Stimulated activated naive CD4-positive, alpha-beta T cell treated with Interleukin-2 at 50 U/mL for 16 hours (primary cell): ENCODE results near the gene RHBG.
"Not testable (repeated sequence)": the region's sequence is repeated elsewhere in the genome, so short reads cannot be mapped to it uniquely, and the experiment has no call there.

ENCODE experiments used
- DNase-seq: peaks from one replicate; lab custom pipeline; 2025; lab: John Stamatoyannopoulos, UW

Gene RHBG

GRCh38 chr1:156368889-156369684 lies at the start of gene RHBG:
Gene RHBG, plus strand, starts transcription at chr1:156369211. Its CDS starts 39 bp downstream, at chr1:156369250.
- no peak for DNase-seq

DNA sequence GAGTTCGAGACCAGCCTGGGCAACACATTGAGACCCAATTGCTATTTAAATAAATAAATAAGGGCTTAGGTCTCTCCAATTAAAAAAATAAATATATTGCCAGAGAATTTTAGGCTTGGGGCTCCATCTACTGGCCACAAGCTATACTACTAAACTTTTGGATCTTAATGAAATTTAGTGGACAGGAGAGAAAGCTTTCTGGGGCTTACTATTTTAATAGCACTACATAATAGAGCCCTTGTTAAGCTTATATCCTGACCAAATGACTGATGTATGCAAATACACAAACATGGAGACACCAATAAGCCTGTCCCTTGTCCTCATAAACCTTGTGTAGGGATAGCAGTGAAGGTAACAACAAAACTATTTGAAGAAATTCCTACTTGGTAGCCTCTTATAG lies 49.3 kb upstream of the RHBG start:
- DNase-seq = no peak

DNA sequence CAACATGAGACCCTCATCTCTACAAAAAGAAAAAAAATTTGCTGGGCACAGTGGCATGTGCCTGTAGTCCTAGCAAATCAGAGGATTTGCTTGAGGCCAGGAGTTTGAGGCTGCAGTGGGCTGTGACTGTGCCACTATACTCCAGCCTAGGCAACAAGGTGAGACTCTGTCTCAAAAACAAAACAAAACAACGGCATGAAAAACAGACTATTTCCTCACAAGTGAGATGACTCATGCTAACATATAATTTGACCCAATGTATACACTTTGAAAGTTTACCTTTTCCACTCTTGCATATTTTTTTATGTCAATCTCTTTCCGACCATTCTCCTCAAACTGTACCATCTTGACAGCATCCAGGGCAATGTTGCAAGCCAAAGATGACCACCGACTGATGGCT lies 48.5 kb upstream of the RHBG start:
- DNase-seq = no peak

DNA sequence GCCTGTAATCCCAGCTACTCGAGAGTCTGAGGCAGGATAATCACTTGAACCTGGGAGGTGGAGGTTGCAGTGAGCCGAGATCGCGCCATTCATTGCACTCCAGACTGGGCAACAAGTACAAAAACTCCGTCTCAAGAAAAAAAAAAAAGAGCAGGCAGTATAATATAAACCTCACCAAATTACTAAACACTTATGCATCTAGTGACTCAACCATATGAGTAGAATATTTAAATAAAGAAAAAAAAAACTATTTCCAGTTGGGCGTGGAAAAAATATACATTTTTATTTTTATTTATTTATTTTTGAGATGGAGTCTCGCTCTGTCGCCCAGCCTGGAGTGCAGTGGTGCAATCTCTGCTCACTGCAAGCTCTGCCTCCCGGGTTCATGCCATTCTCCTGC lies 45.8 kb upstream of the RHBG start:
- DNase-seq = not testable (repeated sequence)

- no peak for DNase-seq
Observed at GRCh38 chr1:156336242-156336641, 32.8 kb upstream of the RHBG start.

DNA sequence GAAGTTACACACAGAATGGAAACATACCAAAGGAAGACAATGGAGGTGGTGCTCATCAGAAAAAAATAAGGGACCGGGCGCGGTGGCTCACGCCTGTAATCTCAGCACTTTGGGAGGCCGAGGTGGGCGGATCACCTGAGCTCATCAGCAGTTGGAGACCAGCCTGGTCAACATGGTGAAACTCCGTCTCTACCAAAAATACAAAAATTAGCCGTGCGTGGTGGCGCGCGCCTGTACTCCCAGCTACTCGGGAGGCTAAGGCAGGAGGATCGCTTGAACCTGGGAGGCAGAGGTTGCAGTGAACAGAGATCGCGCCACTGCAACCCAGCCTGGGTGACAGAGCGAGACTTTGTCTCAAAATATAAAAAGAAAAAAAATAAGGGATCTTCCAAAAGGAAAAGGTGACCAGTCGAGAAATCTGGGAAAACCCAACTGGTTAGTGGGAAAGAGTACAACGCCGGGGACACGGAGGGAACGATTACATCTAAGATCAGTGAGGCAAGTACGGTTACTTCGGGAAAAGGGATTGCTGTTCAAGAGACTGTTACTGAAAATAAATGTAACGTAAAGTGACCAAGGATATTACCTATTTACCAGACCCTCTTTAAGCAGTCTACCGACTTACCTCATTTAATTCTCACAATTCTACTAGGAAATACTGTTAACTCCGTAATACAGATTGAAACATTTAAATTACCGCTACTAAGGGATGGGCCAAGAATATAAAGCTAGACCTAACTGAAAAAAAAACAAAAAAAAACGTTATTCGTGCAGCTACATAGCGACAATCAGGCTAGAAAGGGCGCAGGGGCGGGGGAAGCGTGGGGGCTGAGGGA lies 31.7 kb upstream of the RHBG start:
- DNase-seq = no peak

DNA sequence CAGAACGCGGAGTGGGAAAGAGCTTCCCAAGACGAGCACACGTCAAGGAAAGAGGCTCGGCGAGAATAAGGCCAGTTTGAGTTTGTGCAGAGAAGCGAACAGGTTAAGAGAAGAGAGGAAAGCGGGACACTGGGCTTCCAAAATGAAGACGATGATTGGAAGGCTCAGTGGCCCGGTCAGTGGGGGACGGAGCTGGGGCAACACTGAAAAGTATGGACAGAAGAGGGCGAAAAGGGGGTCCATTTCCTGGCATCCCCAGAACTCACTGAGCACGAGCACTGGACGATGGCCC lies 31.2 kb upstream of the RHBG start:
- peak; percentile 38 for DNase-seq

GRCh38 chr1:156338180-156338976 lies 30.6 kb upstream of the RHBG start, which contains the start of the genes CCT3 and TSACC:
Gene CCT3, minus strand, starts transcription at chr1:156338292. Its CDS starts 108 bp downstream, at chr1:156338184.
Gene TSACC, plus strand, starts transcription at chr1:156338526. Its CDS starts 1,232 bp downstream, at chr1:156339758.
- DNase-seq = peak; percentile 98

DNA sequence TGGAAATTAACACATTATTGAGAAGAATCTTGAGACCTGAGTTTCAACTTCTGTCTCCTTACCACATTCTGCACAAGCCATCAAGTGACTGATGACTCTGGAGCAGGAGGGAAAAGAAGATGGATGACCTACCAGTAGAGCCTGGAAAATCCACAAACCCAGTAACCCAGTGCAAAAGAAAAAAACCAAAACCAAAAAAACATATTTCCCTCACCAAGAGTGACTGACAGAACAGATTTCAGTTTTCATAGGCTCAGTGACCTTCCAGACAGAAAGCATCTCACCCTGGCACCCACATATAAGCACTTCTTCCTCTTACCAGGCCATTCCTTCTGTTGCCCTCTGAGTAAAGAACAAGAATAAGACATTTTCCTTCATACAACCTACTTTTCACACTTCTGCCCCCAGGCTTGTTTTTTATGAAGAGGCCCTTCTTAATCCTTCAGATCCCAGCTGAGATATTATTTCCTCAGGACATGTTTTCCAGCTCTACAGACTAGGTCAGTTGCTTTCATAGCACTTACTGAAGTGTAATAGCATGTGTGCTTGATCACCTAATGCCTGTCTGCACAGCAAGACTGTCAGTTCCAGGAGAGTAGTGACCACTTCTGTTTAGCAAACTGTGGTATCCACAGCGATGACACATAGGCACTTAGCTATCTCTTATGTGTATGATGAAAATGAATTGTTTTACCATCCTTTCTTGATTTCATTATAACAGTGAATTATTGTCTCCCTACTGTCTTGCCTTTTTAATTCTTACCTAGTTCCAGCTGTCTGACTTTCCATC lies 26.6 kb upstream of the RHBG start:
- DNase-seq = no peak

GRCh38 chr1:156344409-156344808 lies 24.6 kb upstream of the RHBG start:
- no peak for DNase-seq

DNA sequence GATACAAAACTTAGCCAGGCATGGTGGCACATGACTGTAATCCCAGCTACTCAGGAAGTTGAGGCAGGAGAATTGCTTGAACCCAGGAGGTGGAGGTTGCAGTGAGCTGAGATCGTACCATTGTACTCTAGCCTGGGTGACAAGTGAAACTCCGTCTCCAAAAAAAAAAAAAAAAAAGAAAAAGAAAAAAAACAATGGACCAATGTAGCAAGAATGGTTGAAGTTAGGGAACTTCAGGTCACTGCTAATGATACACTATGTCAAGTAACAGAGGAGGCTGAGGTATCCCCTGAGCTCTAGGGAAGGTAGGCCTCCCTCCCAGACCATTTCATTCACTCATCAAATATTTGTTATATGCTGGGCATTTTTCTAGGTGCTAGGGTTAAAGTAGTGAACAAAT lies 23.0 kb upstream of the RHBG start:
- not testable (repeated sequence) for DNase-seq

- DNase-seq = no peak
Observed at GRCh38 chr1:156346636-156347035, 22.4 kb upstream of the RHBG start.

DNA sequence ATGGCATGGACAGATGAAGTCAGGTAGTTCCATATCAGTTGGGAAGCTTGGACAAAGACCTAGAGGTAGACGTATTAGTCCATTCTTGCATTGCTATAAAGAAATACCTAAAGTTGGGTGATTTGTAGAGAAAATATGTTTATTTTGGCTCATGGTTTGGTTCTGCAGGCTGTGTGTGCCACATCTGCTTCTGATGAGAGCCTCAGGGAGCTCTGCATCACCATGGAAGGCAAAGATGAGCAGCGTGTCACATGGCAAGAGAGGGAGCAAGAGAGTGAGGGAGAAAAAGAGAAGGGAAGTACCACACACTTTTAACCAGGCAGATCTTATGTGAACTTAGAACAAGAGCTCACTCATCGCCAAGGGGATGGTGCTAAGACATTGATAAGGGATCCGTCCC lies 21.7 kb upstream of the RHBG start:
- DNase-seq = no peak

- DNase-seq = not testable (repeated sequence)
Observed at GRCh38 chr1:156352481-156352880, 16.5 kb upstream of the RHBG start.

GRCh38 chr1:156356262-156356874 lies 12.6 kb upstream of the RHBG start:
- DNase-seq = no peak

GRCh38 chr1:156356875-156357534 lies 12.0 kb upstream of the RHBG start:
- DNase-seq = peak; percentile 19

DNA sequence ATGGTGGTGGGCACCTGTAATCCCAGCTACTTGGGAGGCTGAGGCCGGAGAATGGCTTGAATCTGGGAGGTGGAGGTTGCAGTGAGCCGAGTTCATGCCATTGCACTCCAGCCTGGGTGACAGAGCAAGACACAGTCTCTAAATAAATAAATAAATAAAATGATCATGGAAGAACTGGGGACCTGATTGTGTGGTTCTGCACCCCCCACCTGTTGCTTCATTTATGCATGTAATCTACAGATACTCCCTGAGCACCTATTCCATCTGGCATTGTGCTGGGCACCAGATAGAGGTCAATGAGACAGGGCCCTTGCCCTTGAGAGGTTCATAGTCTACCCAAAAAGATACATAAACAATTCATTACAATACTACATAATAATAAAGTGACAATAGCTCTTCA lies 11.0 kb upstream of the RHBG start:
- no peak for DNase-seq

- no peak for DNase-seq
Observed at GRCh38 chr1:156358641-156359040, 10.4 kb upstream of the RHBG start.

- no peak for DNase-seq
Observed at GRCh38 chr1:156359249-156359648, 9.8 kb upstream of the RHBG start.

- no peak for DNase-seq
Observed at GRCh38 chr1:156359973-156360372, 9.0 kb upstream of the RHBG start.

DNA sequence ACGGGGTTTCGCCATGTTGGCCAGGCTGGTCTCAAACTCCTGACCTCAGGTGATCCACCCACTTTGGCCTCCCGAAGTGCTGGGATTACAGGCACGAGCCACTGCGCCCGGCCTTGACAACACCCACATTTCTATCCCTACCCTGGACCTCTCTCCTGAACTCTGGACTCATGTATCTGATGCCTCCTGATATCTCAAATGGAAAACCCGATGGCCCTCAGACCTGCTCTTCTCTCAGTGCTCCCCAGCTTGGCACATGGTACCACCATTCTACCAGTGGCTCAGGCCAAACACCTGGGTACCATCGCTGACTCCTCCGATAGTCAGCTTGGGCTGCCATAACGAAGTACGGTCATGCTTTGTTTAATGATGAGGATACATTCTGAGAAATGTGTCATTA lies 8.5 kb upstream of the RHBG start:
- DNase-seq = no peak
